ENCODE data around the gene KIAA0232. TPM values are rescaled to one million over a fixed set of nuclear protein-coding genes. Genes with fewer than 3 reads are reported as not detected.

The KIAA0232 gene
- total and polyA plus RNA-seq, 10 of the 15 experiments (the other 5 are each of a cell fraction or from before 2014, with no cell fraction given) = 2.8 to 15.1 (median 10.8) TPM

GRCh38 chr4:6775746-6776145, 6.8 kb upstream of the KIAA0232 start:
- H3K9ac ChIP-seq (ENCODE audit: control insufficient read depth, insufficient read depth, low read length) = no peak overlapping the region
- in situ Hi-C loops (cut with MboI) = no loop called here
- POLR2A ChIA-PET = interaction anchor here (0.8 kb wide), 1 partner anchor 8 kb away, joined by 3 read pairs; no protein-coding TSS in a partner anchor
- H4K20me1 ChIP-seq (ENCODE audit: control insufficient read depth, insufficient read depth) = no peaks in the 10 kb centered on the region
- H3K36me3 ChIP-seq (ENCODE audit: control insufficient read depth in 2 of 2, insufficient read depth in 2 of 2, low read length in 1 of 2) = no peaks in the 10 kb centered on the region
- RAD21 ChIA-PET (ENCODE audit: unreplicated experiment) = interaction anchor here (1.2 kb wide), 1 partner anchor 98 kb away, joined by 6 read pairs; no protein-coding TSS in a partner anchor
- peaks cover 7% of the 10 kb centered on the region; the same call in 1 of the 2 replicates for H3K4me1 ChIP-seq (ENCODE audit: control insufficient read depth, insufficient read depth, low read length)
- DNase-seq (ENCODE audit: low read depth, low spot score) (no peak), FAIRE-seq (no peak), ATAC-seq (no peak)
- TF ChIP-seq CHD4 (IDR thresholded peaks at IDR 0.05) (no peak), BCL3 (IDR thresholded peaks at IDR 0.05; ENCODE audit: borderline replicate concordance, insufficient read depth, low read depth, low read length, poor library complexity, severe bottlenecking) (no peak), SP1 (IDR thresholded peaks at IDR 0.05; ENCODE audit: low read depth, low read length) (no peak), RUNX3 (IDR thresholded peaks at IDR 0.05; ENCODE audit: low read length) (no peak), CTCF (IDR thresholded peaks at IDR 0.05 in 2 of 3, conservative IDR thresholded peaks at IDR 0.05 in 1 of 3; ENCODE audit: control insufficient read depth in 2 of 3, extremely low read depth in 1 of 3, insufficient read depth in 1 of 3, low read depth in 3 of 3, low read length in 3 of 3) (no peak), ZSCAN29 (IDR thresholded peaks at IDR 0.05) (no peak), YY1 (IDR thresholded peaks at IDR 0.05; ENCODE audit: low read depth, low read length) (no peak), ZNF24 (IDR thresholded peaks at IDR 0.05) (no peak), MYC (IDR thresholded peaks at IDR 0.05; ENCODE audit: insufficient read depth, insufficient read length, insufficient replicate concordance, low read length, severe bottlenecking) (no peak), FOXM1 (IDR thresholded peaks at IDR 0.05; ENCODE audit: low read depth, low read length) (no peak), SREBF1 (IDR thresholded peaks at IDR 0.05; ENCODE audit: low read length) (no peak), REST (IDR thresholded peaks at IDR 0.05; ENCODE audit: low read depth, low read length) (no peak), SUZ12 (IDR thresholded peaks at IDR 0.05; ENCODE audit: unreplicated experiment) (no peak), ZNF622 (IDR thresholded peaks at IDR 0.05) (no peak), ZBED1 (IDR thresholded peaks at IDR 0.05; ENCODE audit: borderline replicate concordance) (no peak)
- SMC1A ChIA-PET (ENCODE audit: uncharacterized antibody, unreplicated experiment) = interaction anchor here (1.5 to 6.5 kb wide), 3 partner anchors 8 to 98 kb away, joined by 3 to 110 read pairs (median 5); no protein-coding TSS in a partner anchor
- no peaks in the 10 kb centered on the region for H3K9me3 ChIP-seq (replicated peaks; ENCODE audit: control insufficient read depth, insufficient read depth, low read length)
- intact Hi-C loops (cut with micrococcal nuclease; ENCODE audit: unreplicated experiment) = no loop called here
- WGBS (ENCODE audit: insufficient coverage, insufficient replicate concordance, low lambda C conversion rate, missing lambda C conversion rate) = 33% methylated on average over 7 of the region's 7 CpGs
- BruUV-seq (replicated peaks) = no TSS peak
- H3K4me3 ChIP-seq = no peak overlapping the region
- H3K4me2 ChIP-seq (ENCODE audit: control insufficient read depth, insufficient read depth) = no peak overlapping the region
- H2AFZ ChIP-seq (ENCODE audit: control insufficient read depth, low read depth, low read length) = no peak overlapping the region
- no peak overlapping the region for H3K27ac ChIP-seq (ENCODE audit: control insufficient read depth, insufficient read depth)
- peaks cover 0 to 3% of the 10 kb centered on the region in 2 experiments; a peak in 1 of 4 replicates for H3K27me3 ChIP-seq (replicated peaks in 1 of 2; ENCODE audit: control insufficient read depth in 2 of 2, insufficient read depth in 2 of 2, low read length in 1 of 2)
- CTCF ChIA-PET = interaction anchor here (0.8 to 19.6 kb wide), 3 partner anchors 9 to 97 kb away, joined by 3 to 300 read pairs (median 19); no protein-coding TSS in a partner anchor
- H3K79me2 ChIP-seq (ENCODE audit: control insufficient read depth, insufficient read depth, low read length) = no peaks in the 10 kb centered on the region

Measured in GM12878 (cell line).